Liver (tissue), 9 donors: Measurements from ENCODE around the gene SLC1A2. TPM values are rescaled to one million over a fixed set of nuclear protein-coding genes. Genes with fewer than 3 reads are reported as not detected.

Source experiments
- DNase-seq: peaks from one replicate; pipeline ENCODE4 v3.0.0-alpha.2; 2017; ENCODE audit warnings: low spot score
- H3K27ac ChIP-seq, 2 donors: one replicate each; pipeline ENCODE4 v1.7.0; 2013; ENCODE audit warnings: inconsistent platforms in 2 of 2, low read length in 2 of 2, control low read depth in 1 of 2, low read depth in 1 of 2, mild to moderate bottlenecking in 1 of 2
- H3K27me3 ChIP-seq, 4 donors: one replicate each; pipeline versions ENCODE4 v1.6.1 to v1.7.0; 2013; ENCODE audit warnings: low read length in 3 of 4, inconsistent platforms in 1 of 4, mild to moderate bottlenecking in 1 of 4, moderate library complexity in 1 of 4; ENCODE audit not compliant: control insufficient read depth in 4 of 4, insufficient read depth in 4 of 4
- H3K36me3 ChIP-seq, 4 donors: one replicate each; pipeline versions ENCODE4 v1.6.1 to v1.7.0; 2013; ENCODE audit warnings: low read length in 3 of 4, mild to moderate bottlenecking in 3 of 4, low read depth in 1 of 4, moderate library complexity in 1 of 4; ENCODE audit not compliant: control insufficient read depth in 4 of 4, insufficient read depth in 3 of 4
- H3K4me1 ChIP-seq, 4 donors: one replicate each; pipeline versions ENCODE4 v1.6.1 to v1.7.0; 2013; ENCODE audit warnings: low read length in 3 of 4, mild to moderate bottlenecking in 3 of 4, moderate library complexity in 1 of 4; ENCODE audit not compliant: control insufficient read depth in 4 of 4, insufficient read depth in 4 of 4
- H3K4me3 ChIP-seq, 3 donors: one replicate each; pipeline versions ENCODE4 v1.6.1 to v1.7.0; 2013; ENCODE audit warnings: low read length in 3 of 3, control low read depth in 1 of 3, low read depth in 1 of 3, mild to moderate bottlenecking in 1 of 3
- H3K9ac ChIP-seq, 2 donors: one replicate each; pipeline ENCODE4 v1.7.0; 2013; ENCODE audit warnings: low read length in 2 of 2, mild to moderate bottlenecking in 2 of 2, moderate library complexity in 2 of 2, control low read depth in 1 of 2, low read depth in 1 of 2
- H3K9me3 ChIP-seq, 4 donors: one replicate each; pipeline versions ENCODE4 v1.6.1 to v1.7.0; 2013; ENCODE audit warnings: low read length in 3 of 4; ENCODE audit not compliant: control insufficient read depth in 4 of 4
- EGR1 ChIP-seq, 2 donors: IDR thresholded peaks; 2 replicates each; pipeline ENCODE4 v1.6.1; 2016 to 2018; ENCODE audit warnings: antibody characterized with exemption in 2 of 2, low read depth in 2 of 2
- FOXA1 ChIP-seq: IDR thresholded peaks from 2 replicates; pipeline ENCODE4 v1.6.1; 2016; ENCODE audit warnings: antibody characterized with exemption
- FOXA2 ChIP-seq: IDR thresholded peaks from 2 replicates; pipeline ENCODE4 v1.6.1; 2016; ENCODE audit warnings: antibody characterized with exemption
- GABPA ChIP-seq, 2 donors: IDR thresholded peaks in 1 of 2; conservative IDR thresholded peaks in 1 of 2; 2 replicates each; pipeline ENCODE4 v1.6.1; 2016; ENCODE audit warnings: antibody characterized with exemption in 2 of 2, mild to moderate bottlenecking in 1 of 2, moderate library complexity in 1 of 2
- HNF4A ChIP-seq, 2 donors: conservative IDR thresholded peaks; 2 replicates each; pipeline ENCODE4 v1.6.1; 2016; ENCODE audit warnings: antibody characterized with exemption in 2 of 2, mild to moderate bottlenecking in 2 of 2
- HNF4G ChIP-seq: IDR thresholded peaks from 2 replicates; pipeline ENCODE4 v1.6.1; 2016; ENCODE audit warnings: antibody characterized with exemption
- JUND ChIP-seq, 2 donors: IDR thresholded peaks; 2 replicates each; pipeline ENCODE4 v1.6.1; 2016; ENCODE audit warnings: antibody characterized with exemption in 2 of 2
- NR2F2 ChIP-seq: IDR thresholded peaks from 2 replicates; pipeline ENCODE4 v1.6.1; 2016; ENCODE audit warnings: antibody characterized with exemption
- RAD21 ChIP-seq, 2 donors: IDR thresholded peaks; 2 replicates each; pipeline ENCODE4 v1.6.1; 2016; ENCODE audit warnings: antibody characterized with exemption in 2 of 2, mild to moderate bottlenecking in 2 of 2
- RXRA ChIP-seq, 2 donors: IDR thresholded peaks; 2 replicates each; pipeline ENCODE4 v1.6.1; 2017 to 2018; ENCODE audit warnings: antibody characterized with exemption in 2 of 2, mild to moderate bottlenecking in 1 of 2
- SP1 ChIP-seq: IDR thresholded peaks from 2 replicates; pipeline ENCODE4 v1.6.1; 2018; ENCODE audit warnings: antibody characterized with exemption, mild to moderate bottlenecking
- TAF1 ChIP-seq: conservative IDR thresholded peaks from 2 replicates; pipeline ENCODE4 v1.6.1; 2016; ENCODE audit warnings: antibody characterized with exemption, mild to moderate bottlenecking
- YY1 ChIP-seq: IDR thresholded peaks from 2 replicates; pipeline ENCODE4 v1.6.1; 2016; ENCODE audit warnings: antibody characterized with exemption, mild to moderate bottlenecking
- WGBS: extraction: QIAGEN DNeasy Blood & Tissue Kit; methylation state at CpG from one replicate; pipeline ENCODE4 v1.1.7; 2013; 5-methylcytosine and 5-hydroxymethylcytosine counted together
- polyA plus RNA-seq, 2 donors: library from polyadenylated mRNA; stranded (reverse) in 1 of 2; unstranded in 1 of 2; fragments of 200-250 nt in 1 of 2; fragments of >200 nt in 1 of 2; fragmentation: Nextera tagmentation in 1 of 2; extraction: Ambion mirVana in 1 of 2; gene quantifications; one replicate each; pipeline versions ENCODE4 v1.2.1 to v1.2.3, GENCODE V29; 2013 to 2015
- total RNA-seq, 2 donors: library from RNA; depleted of rRNA; stranded (reverse); fragments of >200 nt; gene quantifications; one replicate each; pipeline ENCODE4 v1.2.3, GENCODE V29; 2014
- TF ChIP-seq, protein P1 (sequence below): IDR thresholded peaks from 2 replicates; pipeline ENCODE4 v1.6.1; 2016; ENCODE audit warnings: antibody characterized with exemption
- TF ChIP-seq, protein P2 (sequence below): IDR thresholded peaks from 2 replicates; pipeline ENCODE4 v1.6.1; 2016; ENCODE audit warnings: antibody characterized with exemption, mild to moderate bottlenecking
- TF ChIP-seq, protein P3 (sequence below): IDR thresholded peaks from 2 replicates; pipeline ENCODE4 v1.6.1; 2016; ENCODE audit warnings: antibody characterized with exemption
- TF ChIP-seq, protein P4 (sequence below): IDR thresholded peaks from 2 replicates; pipeline ENCODE4 v1.6.1; 2016; ENCODE audit warnings: antibody characterized with exemption
- TF ChIP-seq, protein P5 (sequence below): fragments of 150-350 bp; IDR thresholded peaks from 2 replicates; pipeline ENCODE4 v1.5.1; 2017; ENCODE audit warnings: improper control_type of control experiment, low read depth, low read length; ENCODE audit not compliant: missing input control
- donor health status: healthy.
- donor health status: healthy.
- donor health status: healthy.
- donor health status: healthy.
- donor health status: healthy.

SLC1A2 gene
- total and polyA plus RNA-seq, 4 donors, result 6.4 to 19.5 (median 13.5) TPM

DNA sequence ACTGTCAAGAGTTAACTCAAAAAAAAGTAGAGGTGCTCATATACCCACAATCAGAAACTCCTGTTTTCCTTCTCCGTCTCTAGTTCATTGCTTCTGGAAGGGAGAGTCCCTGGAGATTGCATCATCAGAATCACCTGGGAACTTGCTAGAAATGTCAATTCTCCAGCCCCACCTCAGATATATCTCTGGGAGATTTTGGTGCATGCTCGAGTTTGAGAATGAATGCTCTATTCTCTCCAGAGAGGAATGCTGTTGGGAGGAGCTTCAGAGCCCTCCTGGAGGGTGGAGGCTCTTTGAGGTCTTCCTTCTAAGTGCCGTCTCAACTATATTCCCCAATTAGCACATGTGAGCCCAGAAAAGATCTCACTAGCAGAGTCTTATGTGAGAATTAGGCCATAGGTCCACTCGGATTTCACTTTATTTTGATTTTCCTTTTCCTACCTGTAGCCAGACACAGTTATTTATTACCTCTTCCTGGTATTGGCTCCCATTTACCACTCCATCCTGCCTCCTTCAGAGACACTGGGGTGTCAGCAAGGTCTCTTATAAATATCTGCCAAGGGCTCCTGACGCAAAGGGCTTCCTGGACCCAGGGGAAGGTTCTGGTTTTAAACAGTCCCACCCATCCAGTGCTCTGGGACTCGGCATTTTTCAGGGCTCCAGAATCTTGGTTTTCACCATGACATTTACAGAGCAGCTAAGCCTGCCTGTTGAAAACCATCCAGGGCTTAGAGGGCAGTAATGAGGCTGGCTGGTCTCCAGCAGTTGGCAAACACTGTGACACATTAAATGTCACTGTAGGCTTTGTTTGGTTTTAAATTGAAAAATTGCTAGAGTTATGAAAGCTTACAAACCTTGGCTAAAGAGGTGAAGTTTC lies 144.2 kb downstream of the SLC1A2 start:
- peak; percentile 14 for TF ChIP-seq SP1
- TF ChIP-seq, protein P1, sequence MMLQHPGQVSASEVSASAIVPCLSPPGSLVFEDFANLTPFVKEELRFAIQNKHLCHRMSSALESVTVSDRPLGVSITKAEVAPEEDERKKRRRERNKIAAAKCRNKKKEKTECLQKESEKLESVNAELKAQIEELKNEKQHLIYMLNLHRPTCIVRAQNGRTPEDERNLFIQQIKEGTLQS, result peak; percentile 32
- peak; percentile 45 to 57 for TF ChIP-seq RAD21 (IDR thresholded peaks at IDR 0.05)
- no peak for TF ChIP-seq EGR1 (IDR thresholded peaks at IDR 0.05; ENCODE audit: low read depth in 2 of 2)
- TF ChIP-seq GABPA (IDR thresholded peaks at IDR 0.05 in 1 of 2, conservative IDR thresholded peaks at IDR 0.05 in 1 of 2), result no peak
- no peak for TF ChIP-seq RXRA (IDR thresholded peaks at IDR 0.05)
- TF ChIP-seq, protein P2, sequence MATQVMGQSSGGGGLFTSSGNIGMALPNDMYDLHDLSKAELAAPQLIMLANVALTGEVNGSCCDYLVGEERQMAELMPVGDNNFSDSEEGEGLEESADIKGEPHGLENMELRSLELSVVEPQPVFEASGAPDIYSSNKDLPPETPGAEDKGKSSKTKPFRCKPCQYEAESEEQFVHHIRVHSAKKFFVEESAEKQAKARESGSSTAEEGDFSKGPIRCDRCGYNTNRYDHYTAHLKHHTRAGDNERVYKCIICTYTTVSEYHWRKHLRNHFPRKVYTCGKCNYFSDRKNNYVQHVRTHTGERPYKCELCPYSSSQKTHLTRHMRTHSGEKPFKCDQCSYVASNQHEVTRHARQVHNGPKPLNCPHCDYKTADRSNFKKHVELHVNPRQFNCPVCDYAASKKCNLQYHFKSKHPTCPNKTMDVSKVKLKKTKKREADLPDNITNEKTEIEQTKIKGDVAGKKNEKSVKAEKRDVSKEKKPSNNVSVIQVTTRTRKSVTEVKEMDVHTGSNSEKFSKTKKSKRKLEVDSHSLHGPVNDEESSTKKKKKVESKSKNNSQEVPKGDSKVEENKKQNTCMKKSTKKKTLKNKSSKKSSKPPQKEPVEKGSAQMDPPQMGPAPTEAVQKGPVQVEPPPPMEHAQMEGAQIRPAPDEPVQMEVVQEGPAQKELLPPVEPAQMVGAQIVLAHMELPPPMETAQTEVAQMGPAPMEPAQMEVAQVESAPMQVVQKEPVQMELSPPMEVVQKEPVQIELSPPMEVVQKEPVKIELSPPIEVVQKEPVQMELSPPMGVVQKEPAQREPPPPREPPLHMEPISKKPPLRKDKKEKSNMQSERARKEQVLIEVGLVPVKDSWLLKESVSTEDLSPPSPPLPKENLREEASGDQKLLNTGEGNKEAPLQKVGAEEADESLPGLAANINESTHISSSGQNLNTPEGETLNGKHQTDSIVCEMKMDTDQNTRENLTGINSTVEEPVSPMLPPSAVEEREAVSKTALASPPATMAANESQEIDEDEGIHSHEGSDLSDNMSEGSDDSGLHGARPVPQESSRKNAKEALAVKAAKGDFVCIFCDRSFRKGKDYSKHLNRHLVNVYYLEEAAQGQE, result no peak
- no peak for TF ChIP-seq HNF4G
- no peak for TF ChIP-seq TAF1
- TF ChIP-seq FOXA2, result peak; percentile 11
- no peak for TF ChIP-seq FOXA1
- TF ChIP-seq, protein P3, sequence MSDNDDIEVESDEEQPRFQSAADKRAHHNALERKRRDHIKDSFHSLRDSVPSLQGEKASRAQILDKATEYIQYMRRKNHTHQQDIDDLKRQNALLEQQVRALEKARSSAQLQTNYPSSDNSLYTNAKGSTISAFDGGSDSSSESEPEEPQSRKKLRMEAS, result no peak
- TF ChIP-seq YY1, result peak; percentile 39
- TF ChIP-seq JUND (IDR thresholded peaks at IDR 0.05), result no peak
- no peak for TF ChIP-seq NR2F2
- peak in 1 of 2 donors; percentile 9 for TF ChIP-seq HNF4A (conservative IDR thresholded peaks at IDR 0.05)
- TF ChIP-seq, protein P4, sequence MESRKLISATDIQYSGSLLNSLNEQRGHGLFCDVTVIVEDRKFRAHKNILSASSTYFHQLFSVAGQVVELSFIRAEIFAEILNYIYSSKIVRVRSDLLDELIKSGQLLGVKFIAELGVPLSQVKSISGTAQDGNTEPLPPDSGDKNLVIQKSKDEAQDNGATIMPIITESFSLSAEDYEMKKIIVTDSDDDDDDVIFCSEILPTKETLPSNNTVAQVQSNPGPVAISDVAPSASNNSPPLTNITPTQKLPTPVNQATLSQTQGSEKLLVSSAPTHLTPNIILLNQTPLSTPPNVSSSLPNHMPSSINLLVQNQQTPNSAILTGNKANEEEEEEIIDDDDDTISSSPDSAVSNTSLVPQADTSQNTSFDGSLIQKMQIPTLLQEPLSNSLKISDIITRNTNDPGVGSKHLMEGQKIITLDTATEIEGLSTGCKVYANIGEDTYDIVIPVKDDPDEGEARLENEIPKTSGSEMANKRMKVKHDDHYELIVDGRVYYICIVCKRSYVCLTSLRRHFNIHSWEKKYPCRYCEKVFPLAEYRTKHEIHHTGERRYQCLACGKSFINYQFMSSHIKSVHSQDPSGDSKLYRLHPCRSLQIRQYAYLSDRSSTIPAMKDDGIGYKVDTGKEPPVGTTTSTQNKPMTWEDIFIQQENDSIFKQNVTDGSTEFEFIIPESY, result no peak
- TF ChIP-seq, protein P5, sequence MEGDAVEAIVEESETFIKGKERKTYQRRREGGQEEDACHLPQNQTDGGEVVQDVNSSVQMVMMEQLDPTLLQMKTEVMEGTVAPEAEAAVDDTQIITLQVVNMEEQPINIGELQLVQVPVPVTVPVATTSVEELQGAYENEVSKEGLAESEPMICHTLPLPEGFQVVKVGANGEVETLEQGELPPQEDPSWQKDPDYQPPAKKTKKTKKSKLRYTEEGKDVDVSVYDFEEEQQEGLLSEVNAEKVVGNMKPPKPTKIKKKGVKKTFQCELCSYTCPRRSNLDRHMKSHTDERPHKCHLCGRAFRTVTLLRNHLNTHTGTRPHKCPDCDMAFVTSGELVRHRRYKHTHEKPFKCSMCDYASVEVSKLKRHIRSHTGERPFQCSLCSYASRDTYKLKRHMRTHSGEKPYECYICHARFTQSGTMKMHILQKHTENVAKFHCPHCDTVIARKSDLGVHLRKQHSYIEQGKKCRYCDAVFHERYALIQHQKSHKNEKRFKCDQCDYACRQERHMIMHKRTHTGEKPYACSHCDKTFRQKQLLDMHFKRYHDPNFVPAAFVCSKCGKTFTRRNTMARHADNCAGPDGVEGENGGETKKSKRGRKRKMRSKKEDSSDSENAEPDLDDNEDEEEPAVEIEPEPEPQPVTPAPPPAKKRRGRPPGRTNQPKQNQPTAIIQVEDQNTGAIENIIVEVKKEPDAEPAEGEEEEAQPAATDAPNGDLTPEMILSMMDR, result peak; percentile 7

More for the DNA sequence above, 144.2 kb downstream of the SLC1A2 start:
- H3K27me3 ChIP-seq, result no peaks in the 10 kb centered on the region
- peaks cover 0 to 4% (median 1%) of the 10 kb centered on the region in 4 donors for H3K36me3 ChIP-seq
- peak overlapping the region in 1 of 2 donors; percentile 50 for H3K27ac ChIP-seq
- peaks cover 3 to 12% (median 8%) of the 10 kb centered on the region in 4 donors for H3K4me1 ChIP-seq
- H3K9ac ChIP-seq, result no peak overlapping the region
- H3K4me3 ChIP-seq, result no peak overlapping the region
- 37% methylated on average over 6 of the region's 6 CpGs for WGBS
- DNase-seq, result no peak
- no peaks in the 10 kb centered on the region for H3K9me3 ChIP-seq
